CD4-positive, alpha-beta T cell treated with Interleukin-15 for 4 hours (primary cell): Measurements from ENCODE around the gene MSTN.
"Not testable (repeated sequence)": the region's sequence is repeated elsewhere in the genome, so short reads cannot be mapped to it uniquely, and the experiment has no call there.

Source experiments
- DNase-seq: peaks from one replicate; pipeline ENCODE4 v3.0.0-alpha.2; 2020; ENCODE audit warnings: low spot score

Gene MSTN

GRCh38 chr2:190063624-190064023, 1.1 kb upstream of the MSTN start:
- DNase-seq: no peak

DNA sequence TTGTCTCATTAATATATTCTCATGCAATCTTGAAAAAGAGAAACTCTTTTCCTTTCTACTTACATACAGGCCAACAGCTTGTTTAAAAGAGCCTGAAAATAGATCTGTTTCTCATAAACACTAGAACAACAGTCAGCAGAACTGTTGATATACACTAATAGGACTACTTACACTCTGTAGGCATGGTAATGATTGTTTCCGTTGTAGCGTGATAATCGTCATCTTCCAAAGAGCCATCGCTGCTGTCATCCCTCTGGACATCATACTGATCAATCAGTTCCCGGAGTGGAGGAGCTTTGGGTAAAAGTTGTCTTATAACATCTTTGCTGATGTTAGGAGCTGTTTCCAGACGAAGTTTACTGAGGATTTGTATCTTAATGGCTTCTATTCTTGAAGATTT, 476 bp downstream of the MSTN start:
- no peak for DNase-seq

DNA sequence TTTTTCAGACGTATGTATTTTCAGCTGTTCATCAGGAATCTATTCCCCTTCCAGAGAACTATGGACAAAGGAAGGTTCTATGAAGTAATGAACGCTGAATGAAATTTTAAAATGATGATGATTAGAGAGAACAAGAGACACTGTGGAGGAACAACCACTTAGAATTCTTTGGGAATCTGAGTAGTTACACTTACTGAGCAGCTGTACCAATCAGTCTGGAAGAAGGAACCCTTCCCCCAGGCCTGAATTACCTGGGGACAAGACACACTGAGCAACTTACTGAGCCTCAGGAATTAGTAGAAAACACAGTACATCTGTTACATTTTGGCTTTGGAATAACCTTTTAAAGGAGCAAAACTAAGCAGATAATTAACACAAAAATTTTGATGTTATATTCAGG, 1.9 kb downstream of the MSTN start:
- no peak for DNase-seq

- no peak for DNase-seq
Measured at GRCh38 chr2:190060019-190060418, 2.5 kb downstream of the MSTN start.

GRCh38 chr2:190053426-190053825, 9.1 kb downstream of the MSTN start:
- DNase-seq: no peak

DNA sequence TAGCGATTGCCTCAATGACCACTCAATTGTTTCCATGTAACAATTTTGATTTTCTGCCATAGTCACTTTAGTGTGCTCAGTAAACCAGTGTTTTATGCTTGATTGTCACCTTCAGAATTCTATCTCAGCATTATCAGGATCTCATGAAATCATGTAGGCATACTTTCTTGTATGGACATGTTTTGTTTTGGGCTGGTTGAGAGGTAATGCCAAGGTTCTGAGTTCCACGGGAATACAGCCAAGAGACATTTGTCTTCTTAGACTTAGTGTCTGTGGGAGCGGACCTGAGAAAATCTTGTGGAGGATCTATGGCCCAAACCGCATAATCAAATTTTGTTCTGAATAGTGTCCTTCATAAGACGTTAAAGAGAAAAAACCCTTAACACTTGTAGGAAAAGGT, 10.2 kb downstream of the MSTN start:
- DNase-seq: no peak

DNA sequence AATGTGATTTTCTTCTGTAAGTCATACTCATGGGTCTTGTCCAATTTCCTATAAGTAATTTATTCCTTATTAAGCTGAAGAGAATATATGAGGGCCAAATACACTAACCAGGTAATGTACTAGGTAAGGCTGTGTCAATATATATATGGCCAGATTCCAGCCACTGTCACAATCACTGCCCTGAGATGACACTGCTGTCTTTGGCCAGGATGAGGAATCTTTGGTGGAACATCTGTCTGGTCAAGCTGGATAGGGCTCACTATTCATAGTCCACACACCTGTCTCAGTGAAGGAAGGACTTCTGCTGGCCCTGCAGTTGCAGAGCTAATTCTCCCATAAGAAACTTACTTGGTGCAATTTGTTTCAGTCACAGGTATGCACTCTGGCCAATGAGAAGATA, 11.3 kb downstream of the MSTN start:
- DNase-seq: no peak

GRCh38 chr2:190050001-190050400, 12.5 kb downstream of the MSTN start:
- DNase-seq: no peak

- DNase-seq: no peak
Measured at GRCh38 chr2:190044866-190045265, 17.7 kb downstream of the MSTN start.

DNA sequence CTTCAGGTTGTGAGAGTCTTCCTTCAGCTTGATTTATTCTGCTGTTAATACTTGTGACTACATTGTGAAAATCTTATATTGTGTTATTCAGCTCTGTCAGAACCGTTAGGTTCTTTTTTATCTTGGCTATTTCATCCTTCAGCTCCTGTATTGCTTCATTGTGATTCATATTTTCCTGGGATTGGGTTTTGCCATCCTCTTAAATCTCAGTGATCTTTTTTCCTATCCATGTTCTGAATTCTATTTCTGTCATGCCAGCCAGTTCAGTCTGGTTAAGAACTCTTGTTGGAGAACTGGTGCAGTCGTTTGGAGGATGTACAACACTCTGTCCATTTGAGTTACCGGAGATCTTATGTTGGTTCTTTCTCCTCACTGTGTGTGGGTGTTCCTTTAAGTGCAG, 19.1 kb downstream of the MSTN start:
- no peak for DNase-seq

DNA sequence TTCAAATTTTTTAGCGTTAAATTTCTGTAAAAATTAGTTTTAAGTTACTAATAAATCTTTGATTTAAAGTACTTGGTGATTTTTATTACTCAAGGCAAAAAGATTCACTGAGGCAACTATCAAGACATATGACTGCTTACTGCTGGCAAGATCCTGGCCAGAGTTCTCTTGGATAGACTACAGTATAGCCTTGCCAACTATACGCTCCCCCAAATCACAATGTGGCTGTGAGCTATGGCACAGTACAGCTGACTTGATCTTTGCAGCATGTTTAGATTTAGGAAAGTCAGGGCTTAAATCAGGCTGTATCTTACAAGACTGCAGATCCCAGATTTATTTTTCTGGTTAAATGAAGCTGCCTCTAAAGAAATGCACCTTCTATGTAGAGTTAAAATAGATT, 26.5 kb downstream of the MSTN start:
- DNase-seq: no peak

DNA sequence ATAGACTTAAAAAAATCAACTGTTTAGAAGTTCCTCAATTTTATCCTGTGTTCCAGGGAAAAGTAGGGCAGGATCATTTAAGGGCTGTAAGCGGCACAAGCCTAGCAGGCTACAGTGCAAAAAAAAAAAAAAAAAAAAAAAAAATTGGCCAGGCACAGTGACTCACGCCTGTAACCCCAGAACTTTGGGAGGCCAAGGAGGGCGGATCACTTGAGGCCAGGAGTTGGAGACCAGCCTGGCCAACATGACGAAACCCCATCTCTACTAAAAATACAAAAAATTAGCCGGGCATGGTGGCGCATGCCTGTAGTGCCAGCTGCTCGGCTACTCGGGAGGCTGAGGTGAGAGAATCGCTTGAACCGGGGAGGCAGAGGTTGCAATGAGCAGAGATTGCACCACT, 28.1 kb downstream of the MSTN start:
- DNase-seq: not testable (repeated sequence)

DNA sequence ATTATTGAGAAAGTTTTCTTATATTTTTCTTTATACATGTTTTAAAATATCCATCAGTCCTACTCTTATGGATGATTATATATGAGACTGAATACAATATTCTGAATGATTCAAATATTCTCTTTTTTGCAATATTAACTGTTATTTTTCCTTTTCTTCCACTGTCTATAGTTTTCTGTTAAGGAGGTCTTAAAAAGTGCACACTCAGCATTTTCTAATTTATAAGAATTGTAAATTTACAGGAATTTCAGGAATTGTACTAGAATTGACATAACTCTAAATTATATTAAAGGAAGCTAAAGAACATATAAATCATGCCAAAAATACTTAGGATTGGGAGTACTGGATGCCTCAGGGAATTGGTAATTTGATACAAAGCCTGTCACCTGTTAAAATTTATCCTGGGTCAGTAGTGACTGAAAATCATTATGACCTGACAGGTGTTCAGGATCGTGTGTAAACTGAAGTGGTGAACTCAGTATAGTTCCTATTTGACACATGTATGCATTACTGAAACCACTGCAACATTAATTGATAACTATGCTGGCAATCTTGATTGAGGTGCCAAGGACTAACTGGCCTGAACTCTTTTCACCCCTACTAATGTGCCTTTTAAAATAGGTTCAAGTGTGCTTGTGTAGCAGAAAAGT, 30.4 kb downstream of the MSTN start:
- DNase-seq: no peak

GRCh38 chr2:190023860-190024259, 38.7 kb downstream of the MSTN start:
- DNase-seq: peak; percentile 37

DNA sequence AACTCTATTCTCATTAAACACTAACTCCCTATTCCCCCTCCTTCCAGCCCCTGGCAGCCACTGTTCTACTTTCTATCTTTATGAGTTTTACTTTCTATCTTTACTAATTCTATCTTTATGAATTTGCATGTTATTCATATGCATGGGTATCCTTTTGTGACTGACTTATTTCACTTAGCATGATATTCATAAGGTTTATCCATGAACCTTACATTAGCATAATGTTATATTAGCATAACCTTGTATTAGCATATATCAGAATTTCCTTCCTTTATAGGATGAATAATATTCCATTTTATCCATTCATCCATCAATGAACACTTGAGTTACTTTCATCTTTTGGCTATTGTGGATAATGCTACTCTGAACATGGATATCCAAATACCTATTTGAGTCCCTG, 41.8 kb downstream of the MSTN start:
- DNase-seq: no peak

DNA sequence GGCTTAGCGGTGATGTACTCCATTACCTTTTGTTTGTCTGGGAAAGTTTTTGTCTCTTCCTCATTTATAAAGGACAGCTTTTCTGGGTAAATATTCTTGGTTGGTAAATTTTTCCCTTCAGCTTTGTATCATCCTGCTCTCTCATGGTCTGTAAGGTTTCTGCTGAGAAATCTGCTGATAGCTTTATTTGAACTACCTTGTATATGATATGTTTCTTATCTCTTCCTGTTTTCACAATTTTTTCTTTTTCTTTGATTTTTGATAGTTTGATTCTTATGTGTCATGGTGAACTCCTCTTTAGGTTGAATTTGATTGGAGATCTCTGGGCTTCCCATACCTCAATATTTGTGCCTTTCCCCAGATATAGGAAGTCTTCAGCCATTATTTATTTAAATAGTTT, 44.7 kb downstream of the MSTN start:
- no peak for DNase-seq

DNA sequence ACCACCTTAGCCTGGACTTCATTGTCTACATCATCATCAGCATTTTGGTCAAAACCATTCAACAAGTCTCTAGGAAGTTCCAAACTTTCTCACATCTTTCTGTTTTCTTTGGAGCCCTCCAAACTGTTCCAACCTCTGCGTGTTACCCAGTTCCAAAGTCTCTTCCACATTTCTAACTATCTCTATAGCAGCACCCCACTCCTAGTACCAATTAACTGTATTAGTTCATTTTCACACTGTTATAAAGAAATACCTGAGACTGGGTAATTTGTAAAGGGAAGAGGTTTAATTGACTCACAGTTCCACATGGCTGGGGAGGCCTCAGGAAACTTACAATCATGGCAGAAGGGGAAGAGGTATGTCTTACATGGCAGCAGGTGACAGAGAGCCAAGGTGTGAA, 46.6 kb downstream of the MSTN start:
- DNase-seq: not testable (repeated sequence)
